BJ (cell line): ENCODE measurements around the gene SOD2. TPM values are rescaled to one million over a fixed set of nuclear protein-coding genes. Genes with fewer than 3 reads are reported as not detected.
"Not testable (repeated sequence)": the region's sequence is repeated elsewhere in the genome, so short reads cannot be mapped to it uniquely, and the experiment has no call there.

Experiments
- CTCF ChIA-PET: fragments of 350-600 bp; formaldehyde crosslinking; extraction: SDS; loops from one replicate; lab custom pipeline; 2021; ENCODE audit warnings: antibody characterized with exemption, inconsistent platforms; lab: Yijun Ruan, JAX
- POLR2A ChIA-PET: fragments of 300-600 bp; sonication (Branson Sonifier 250); formaldehyde crosslinking; extraction: SDS; loops from one replicate; lab custom pipeline; 2021; ENCODE audit warnings: antibody characterized with exemption; lab: Charles Lee
- DNase-seq: peaks from one replicate; pipeline ENCODE4 v3.0.0-alpha.2; 2011; ENCODE audit warnings: low read depth
- H3K27me3 ChIP-seq: 2 replicates; pipeline ENCODE4 v1.6.0; 2011; ENCODE audit warnings: low read length; ENCODE audit not compliant: control insufficient read depth, insufficient read depth
- H3K36me3 ChIP-seq: 2 replicates; pipeline ENCODE4 v1.5.1; 2011; ENCODE audit warnings: low read length; ENCODE audit not compliant: control insufficient read depth, insufficient read depth
- H3K4me3 ChIP-seq: 2 replicates; pipeline ENCODE4 v1.5.1; 2011; ENCODE audit warnings: low read depth, mild to moderate bottlenecking, control low read depth, low read length
- CTCF ChIP-seq: IDR thresholded peaks from 2 replicates; pipeline ENCODE4 v1.5.1; 2011; ENCODE audit warnings: low read depth, mild to moderate bottlenecking, control low read depth, inconsistent platforms, low read length, moderate library complexity; ENCODE audit not compliant: insufficient read depth
- polyA plus RNA-seq: library from polyadenylated mRNA; depleted of rRNA; stranded (reverse); fragments of >200 nt; gene quantifications from 2 replicates; pipeline ENCODE4 v1.2.3, GENCODE V29; 2011

The SOD2 gene
- polyA plus RNA-seq, 1 experiment: 39.4 TPM

GRCh38 chr6:159679091-159680077 is 13.7 kb downstream of the SOD2 start:
- ChIA-PET POLR2A (interaction anchor here (0.7 kb wide), 1 partner anchor 112 kb away, joined by 4 read pairs; no protein-coding TSS in a partner anchor), CTCF (interaction anchor here (0.6 to 1.3 kb wide), 6 partner anchors 8 to 505 kb away, joined by 3 to 4 read pairs (median 3); partner anchors contain the start of gene WTAP)
- no peak for DNase-seq
- peaks cover 12% of the 10 kb centered on the region for H3K36me3 ChIP-seq
- no peak for TF ChIP-seq CTCF
- no peaks in the 10 kb centered on the region for H3K27me3 ChIP-seq
- no peak overlapping the region for H3K4me3 ChIP-seq

- CTCF ChIA-PET: interaction anchor here (1.3 to 1.6 kb wide), 2 partner anchors 23 to 504 kb away, joined by 3 to 4 read pairs; no protein-coding TSS in a partner anchor
- POLR2A ChIA-PET: no interaction called here
Measured at GRCh38 chr6:159678574-159678973, 14.5 kb downstream of the SOD2 start.

GRCh38 chr6:159677506-159678165 is 15.4 kb downstream of the SOD2 start:
- TF ChIP-seq CTCF: no peak
- no peak for DNase-seq
- peaks cover 6% of the 10 kb centered on the region for H3K36me3 ChIP-seq
- no peaks in the 10 kb centered on the region for H3K27me3 ChIP-seq
- CTCF ChIA-PET: interaction anchor here (1.3 to 1.6 kb wide), 2 partner anchors 22 to 503 kb away, joined by 3 to 4 read pairs; no protein-coding TSS in a partner anchor
- POLR2A ChIA-PET: no interaction called here
- no peak overlapping the region for H3K4me3 ChIP-seq

More at GRCh38 chr6:159678574-159678973, 14.5 kb downstream of the SOD2 start:
- H3K4me3 ChIP-seq: no peak overlapping the region
- H3K27me3 ChIP-seq: no peaks in the 10 kb centered on the region
- TF ChIP-seq CTCF: no peak
- peaks cover 8% of the 10 kb centered on the region for H3K36me3 ChIP-seq
- no peak for DNase-seq

- H3K36me3 ChIP-seq: peaks cover 6% of the 10 kb centered on the region
- DNase-seq: no peak
- TF ChIP-seq CTCF: no peak
- ChIA-PET CTCF (interaction anchor here (1.6 kb wide), 1 partner anchor 502 kb away, joined by 3 read pairs; no protein-coding TSS in a partner anchor), POLR2A (no interaction called here)
- no peak overlapping the region for H3K4me3 ChIP-seq
- no peaks in the 10 kb centered on the region for H3K27me3 ChIP-seq
Measured at GRCh38 chr6:159676890-159677505, 16.0 kb downstream of the SOD2 start.

- H3K36me3 ChIP-seq, CTCF ChIA-PET, H3K4me3 ChIP-seq, POLR2A ChIA-PET, H3K27me3 ChIP-seq, DNase-seq: not testable (repeated sequence)
Measured at GRCh38 chr6:159676236-159676635, 16.8 kb downstream of the SOD2 start.
